Calu3 (cell line): Measurements from ENCODE around the gene TRNAU1AP. TPM values are rescaled to one million over a fixed set of nuclear protein-coding genes. Genes with fewer than 3 reads are reported as not detected.

Source experiments
- BruUV-seq: library from RNA; stranded (reverse); fragments of 400-500 nt; replicated peaks from 2 replicates; lab custom pipeline; 2021; lab: Mats Ljungman, UMichigan
- CTCF ChIA-PET: fragments of 300-600 bp; sonication (Branson Sonifier 250); formaldehyde crosslinking; loops from one replicate; lab custom pipeline; 2022; ENCODE audit warnings: antibody characterized with exemption; lab: Charles Lee
- DNase-seq: peaks from one replicate; pipeline ENCODE4 v3.0.0; 2022
- H3K27ac Mint-ChIP-seq: one replicate; pipeline ENCODE4 v1.8.0; 2022; ENCODE audit warnings: mixed read lengths; ENCODE audit not compliant: unreplicated experiment
- H3K27me3 Mint-ChIP-seq: one replicate; pipeline ENCODE4 v1.8.0; 2022; ENCODE audit warnings: mixed read lengths; ENCODE audit not compliant: unreplicated experiment
- H3K36me3 Mint-ChIP-seq: one replicate; pipeline ENCODE4 v1.8.0; 2022; ENCODE audit warnings: mild to moderate bottlenecking, moderate library complexity, mixed read lengths; ENCODE audit not compliant: insufficient read depth, unreplicated experiment
- H3K4me1 Mint-ChIP-seq: one replicate; pipeline ENCODE4 v1.8.0; 2022; ENCODE audit warnings: mild to moderate bottlenecking, low read depth, mixed read lengths; ENCODE audit not compliant: unreplicated experiment
- H3K4me3 Mint-ChIP-seq: one replicate; pipeline ENCODE4 v1.8.0; 2022; ENCODE audit warnings: mild to moderate bottlenecking, low read depth, moderate library complexity, mixed read lengths; ENCODE audit not compliant: unreplicated experiment
- H3K9me3 Mint-ChIP-seq: one replicate; pipeline ENCODE4 v1.8.0; 2022; ENCODE audit warnings: low read depth, mixed read lengths; ENCODE audit not compliant: unreplicated experiment
- CTCF ChIP-seq: fragments of 200-600 bp; IDR thresholded peaks from one replicate; pipeline ENCODE4 v1.8.0; 2022; ENCODE audit warnings: antibody characterized with exemption; ENCODE audit not compliant: unreplicated experiment
- intact Hi-C: fragments of 100-400 bp; cut with micrococcal nuclease; formaldehyde crosslinking; loops from one replicate; pipeline ENCODE4 v1.10.0; 2022; ENCODE audit not compliant: unreplicated experiment
- total RNA-seq: library from RNA; stranded (reverse); gene quantifications from 2 replicates; pipeline ENCODE4 v1.2.3, GENCODE V29; 2022

The TRNAU1AP gene
- total RNA-seq, 1 experiment from 2014 or later: 29.9 TPM

GRCh38 chr1:28545246-28545628 lies 7.6 kb upstream of the TRNAU1AP start:
- Mint-ChIP-seq H3K4me3 (no peak overlapping the region), H3K4me1 (no peaks in the 10 kb centered on the region), H3K27me3 (no peaks in the 10 kb centered on the region), H3K27ac (no peak overlapping the region), H3K9me3 (no peaks in the 10 kb centered on the region), H3K36me3 (peaks cover 6% of the 10 kb centered on the region)
- BruUV-seq: no TSS peak
- no peak for DNase-seq
- CTCF ChIA-PET: no interaction called here
- intact Hi-C loops: no loop called here
- no peak for TF ChIP-seq CTCF

- CTCF ChIA-PET: no interaction called here
- Mint-ChIP-seq H3K9me3 (no peaks in the 10 kb centered on the region), H3K27ac (no peak overlapping the region), H3K36me3 (peaks cover 11% of the 10 kb centered on the region), H3K4me1 (no peaks in the 10 kb centered on the region), H3K27me3 (no peaks in the 10 kb centered on the region), H3K4me3 (no peak overlapping the region)
- intact Hi-C loops: no loop called here
- no TSS peak for BruUV-seq
- TF ChIP-seq CTCF: no peak
- DNase-seq: no peak
Observed at GRCh38 chr1:28548318-28548717, 4.6 kb upstream of the TRNAU1AP start.

GRCh38 chr1:28551381-28551780 lies 1.5 kb upstream of the TRNAU1AP start:
- Mint-ChIP-seq H3K4me1 (no peaks in the 10 kb centered on the region), H3K4me3 (no peak overlapping the region), H3K27ac (no peak overlapping the region), H3K9me3 (no peaks in the 10 kb centered on the region), H3K27me3 (no peaks in the 10 kb centered on the region), H3K36me3 (peaks cover 33% of the 10 kb centered on the region)
- no peak for TF ChIP-seq CTCF
- BruUV-seq: no TSS peak
- DNase-seq: no peak
- intact Hi-C loops: no loop called here
- CTCF ChIA-PET: interaction anchor here (0.6 kb wide), 2 partner anchors 8 to 49 kb away, joined by 3 to 4 read pairs; no protein-coding TSS in a partner anchor

- H3K27me3 Mint-ChIP-seq: no peaks in the 10 kb centered on the region
- no peaks in the 10 kb centered on the region for H3K4me1 Mint-ChIP-seq
- intact Hi-C loops: no loop called here
- H3K27ac Mint-ChIP-seq: no peak overlapping the region
- no TSS peak for BruUV-seq
- peaks cover 52% of the 10 kb centered on the region for H3K36me3 Mint-ChIP-seq
- no peak for TF ChIP-seq CTCF
- no peak for DNase-seq
- CTCF ChIA-PET: no interaction called here
- H3K4me3 Mint-ChIP-seq: no peak overlapping the region
- H3K9me3 Mint-ChIP-seq: no peaks in the 10 kb centered on the region
Observed at GRCh38 chr1:28560886-28561285, 8.0 kb downstream of the TRNAU1AP start.
